ENCODE data around the gene ANKRD44. TPM values are rescaled to one million over a fixed set of nuclear protein-coding genes. Genes with fewer than 3 reads are reported as not detected.

Gene ANKRD44
- total RNA-seq, 2 donors from 2014 or later, result 7.0 to 7.9 TPM

DNA sequence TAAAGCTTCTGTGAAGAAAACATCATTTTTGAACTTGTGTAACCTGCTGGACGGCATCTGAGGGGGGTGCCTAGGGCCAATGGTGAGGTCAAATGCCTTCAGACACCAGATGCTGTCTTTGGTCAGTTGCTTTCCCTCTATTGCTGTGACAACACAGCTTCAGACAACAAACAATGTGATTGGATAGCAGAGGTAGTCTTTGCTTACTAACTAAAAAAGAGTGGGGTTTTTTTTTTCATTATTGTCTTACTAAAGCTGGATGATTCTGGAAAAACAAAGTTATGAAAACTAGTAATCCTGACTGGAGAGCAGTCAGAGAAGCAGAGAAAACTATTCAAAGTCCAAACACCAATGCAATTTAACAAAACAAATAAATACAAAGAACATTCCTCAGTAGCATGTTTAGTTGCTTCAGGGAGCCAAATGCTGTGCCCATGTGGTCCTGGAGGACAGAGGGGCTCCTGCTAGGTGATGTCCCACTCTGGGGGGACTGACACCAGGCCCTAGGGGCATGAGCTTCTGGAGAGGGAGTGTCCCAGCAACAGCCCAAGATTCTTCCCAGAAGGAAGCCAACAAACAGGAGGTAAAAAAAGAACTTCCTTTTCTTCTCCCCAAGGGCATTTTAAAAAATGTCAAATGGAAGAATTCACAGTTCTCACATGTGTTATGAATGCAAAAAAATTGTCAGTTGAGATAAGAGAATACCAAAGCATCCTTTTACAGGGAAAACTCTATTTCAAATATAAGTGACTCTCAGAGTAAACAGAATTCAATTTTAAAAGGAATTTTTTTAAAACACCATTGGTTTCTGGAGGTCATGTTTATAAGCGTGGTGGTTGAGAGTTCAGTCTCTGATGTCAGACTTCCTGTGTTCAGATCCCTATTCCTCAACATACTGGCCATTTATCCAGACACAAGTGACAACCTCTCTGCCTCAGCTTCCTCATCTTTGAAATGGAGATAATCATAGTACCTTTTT is 203.0 kb downstream of the ANKRD44 start:
- H3K27ac ChIP-seq, result no peak overlapping the region
- H3K4me3 ChIP-seq, result no peak overlapping the region
- H3K27me3 ChIP-seq, result no peaks in the 10 kb centered on the region
- no peaks in the 10 kb centered on the region for H3K4me1 ChIP-seq
- intact Hi-C loops (cut with DNase I), result loop anchor here (5.0 kb wide), 2 partner anchors 95 to 270 kb away; no protein-coding TSS in a partner anchor
- no peaks in the 10 kb centered on the region for H3K36me3 ChIP-seq
- DNase-seq, result no peak
- no peak overlapping the region for H3K9ac ChIP-seq (ENCODE audit: low read depth in 2 of 2, low read length in 2 of 2)
- H3K9me3 ChIP-seq, result no peaks in the 10 kb centered on the region
- TF ChIP-seq CTCF (IDR thresholded peaks at IDR 0.05), result no peak

- H3K9ac ChIP-seq (ENCODE audit: low read depth in 2 of 2, low read length in 2 of 2), result no peak overlapping the region
- H3K4me3 ChIP-seq, result no peak overlapping the region
- H3K27ac ChIP-seq, result no peak overlapping the region
- TF ChIP-seq CTCF (IDR thresholded peaks at IDR 0.05), result no peak
- no peaks in the 10 kb centered on the region for H3K9me3 ChIP-seq
- no peaks in the 10 kb centered on the region for H3K36me3 ChIP-seq
- no peaks in the 10 kb centered on the region for H3K4me1 ChIP-seq
- H3K27me3 ChIP-seq, result no peaks in the 10 kb centered on the region
- no peak for DNase-seq
- intact Hi-C loops (cut with DNase I), result no loop called here
Measured at GRCh38 chr2:197103363-197103762, 207.2 kb downstream of the ANKRD44 start.

- H3K27ac ChIP-seq, result no peak overlapping the region
- TF ChIP-seq CTCF (IDR thresholded peaks at IDR 0.05), result no peak
- H3K9me3 ChIP-seq, result no peaks in the 10 kb centered on the region
- intact Hi-C loops (cut with DNase I), result no loop called here
- no peaks in the 10 kb centered on the region for H3K4me1 ChIP-seq
- DNase-seq, result no peak
- no peaks in the 10 kb centered on the region for H3K27me3 ChIP-seq
- H3K9ac ChIP-seq (ENCODE audit: low read depth in 2 of 2, low read length in 2 of 2), result no peak overlapping the region
- no peaks in the 10 kb centered on the region for H3K36me3 ChIP-seq
- H3K4me3 ChIP-seq, result no peak overlapping the region
Measured at GRCh38 chr2:197102231-197102630, 208.3 kb downstream of the ANKRD44 start.

DNA sequence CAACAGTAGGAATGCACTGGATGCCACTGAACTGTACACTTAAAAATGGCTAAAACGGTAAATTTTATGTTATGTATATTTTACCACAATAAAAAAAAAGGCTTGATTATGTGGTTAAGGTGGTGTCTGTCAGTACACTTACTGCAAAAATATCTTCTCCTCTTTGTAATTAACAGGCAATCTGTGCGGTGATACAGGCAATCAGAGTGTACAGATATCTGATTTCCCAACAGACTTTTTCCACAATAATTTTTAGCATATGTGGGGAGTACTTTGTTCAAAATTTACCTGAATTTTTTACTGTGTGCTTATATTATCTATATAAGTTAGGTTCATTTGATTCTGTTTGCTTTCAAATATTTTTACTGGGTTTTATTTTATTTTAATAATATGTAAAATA is 209.1 kb downstream of the ANKRD44 start:
- DNase-seq, result no peak
- no peak for TF ChIP-seq CTCF (IDR thresholded peaks at IDR 0.05)
- intact Hi-C loops (cut with DNase I), result no loop called here
- H3K36me3 ChIP-seq, result no peaks in the 10 kb centered on the region
- no peak overlapping the region for H3K9ac ChIP-seq (ENCODE audit: low read depth in 2 of 2, low read length in 2 of 2)
- no peaks in the 10 kb centered on the region for H3K4me1 ChIP-seq
- no peak overlapping the region for H3K4me3 ChIP-seq
- H3K27me3 ChIP-seq, result no peaks in the 10 kb centered on the region
- H3K27ac ChIP-seq, result no peak overlapping the region
- no peaks in the 10 kb centered on the region for H3K9me3 ChIP-seq

DNA sequence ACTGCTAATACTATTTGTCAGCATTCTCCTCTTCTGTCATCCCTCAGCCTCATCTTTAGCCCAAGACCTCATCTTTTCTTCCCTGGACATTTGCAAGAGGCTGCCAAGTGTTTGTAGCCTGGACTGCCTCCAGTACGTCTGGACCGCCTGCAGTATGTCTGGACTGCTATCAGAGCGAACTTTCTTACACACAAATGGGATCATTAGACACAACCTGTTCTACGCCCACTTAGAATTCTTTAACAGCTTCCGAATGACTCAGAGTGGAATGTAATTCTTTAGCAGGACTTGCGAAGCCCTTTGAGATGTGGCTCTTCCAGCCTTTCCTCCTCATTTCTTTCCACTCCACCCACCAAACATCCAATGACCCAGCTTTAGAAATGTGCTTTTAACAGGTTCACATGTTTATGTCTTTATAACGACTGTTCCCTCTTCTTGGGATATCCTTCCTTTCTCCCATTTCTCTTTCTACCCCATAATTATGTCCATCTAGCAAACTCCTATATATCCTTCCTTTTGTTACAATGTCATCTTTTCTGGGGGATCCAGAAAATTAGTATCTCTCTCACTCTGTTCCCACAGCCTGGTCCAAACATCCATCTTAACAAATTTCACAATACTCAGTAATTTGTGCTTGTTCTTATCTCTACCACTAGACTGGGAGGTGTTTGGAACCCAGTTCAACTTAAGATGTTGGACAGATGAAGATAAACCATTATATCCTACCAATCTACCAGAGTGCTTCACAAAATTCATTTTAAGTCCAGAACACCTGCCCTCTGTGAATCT is 212.8 kb downstream of the ANKRD44 start:
- Histone ChIP-seq H3K9ac (ENCODE audit: low read depth in 2 of 2, low read length in 2 of 2) (no peak overlapping the region), H3K27ac (no peak overlapping the region), H3K36me3 (no peaks in the 10 kb centered on the region), H3K27me3 (no peaks in the 10 kb centered on the region), H3K4me1 (no peaks in the 10 kb centered on the region), H3K9me3 (no peaks in the 10 kb centered on the region), H3K4me3 (no peak overlapping the region)
- no peak for TF ChIP-seq CTCF (IDR thresholded peaks at IDR 0.05)
- DNase-seq, result no peak
- intact Hi-C loops (cut with DNase I), result no loop called here

Measured in colonic mucosa (tissue), 4 donors.